ENCODE data around the gene VDR.

Gene VDR

GRCh38 chr12:47878293-47878917 lies 26.4 kb downstream of the VDR start:
- H3K27ac ChIP-seq = no peak overlapping the region

GRCh38 chr12:47877081-47877480 lies 27.7 kb downstream of the VDR start:
- peak overlapping the region in 1 of 21 experiments; percentile 50 for H3K27ac ChIP-seq

More at GRCh38 chr12:47878293-47878917, 26.4 kb downstream of the VDR start:
- H3K4me3 ChIP-seq = no peak overlapping the region

GRCh38 chr12:47876440-47876960 lies 28.3 kb downstream of the VDR start:
- no peak overlapping the region for H3K27ac ChIP-seq
- no peak overlapping the region for H3K4me3 ChIP-seq

More at GRCh38 chr12:47877081-47877480, 27.7 kb downstream of the VDR start:
- H3K4me3 ChIP-seq = no peak overlapping the region

GRCh38 chr12:47875746-47876439 lies 28.9 kb downstream of the VDR start:
- H3K4me3 ChIP-seq = no peak overlapping the region
- no peak overlapping the region for H3K27ac ChIP-seq

- Histone ChIP-seq H3K27ac (no peak overlapping the region), H3K4me3 (no peak overlapping the region)
These were observed 30.5 kb downstream of the VDR start for GRCh38 chr12:47874316-47874715.

GRCh38 chr12:47870175-47870781 lies 34.5 kb downstream of the VDR start:
- H3K27ac ChIP-seq = peak overlapping the region in 7 of 21 experiments; percentile 4 to 60 (median 47)

GRCh38 chr12:47868552-47869031 lies 36.2 kb downstream of the VDR start:
- Histone ChIP-seq H3K4me3 (no peak overlapping the region), H3K27ac (peak overlapping the region in 8 of 21 experiments; percentile 2 to 66 (median 46))

More at GRCh38 chr12:47870175-47870781, 34.5 kb downstream of the VDR start:
- no peak overlapping the region for H3K4me3 ChIP-seq

- no peak overlapping the region for H3K4me3 ChIP-seq
- peak overlapping the region in 9 of 21 experiments; percentile 2 to 51 (median 39) for H3K27ac ChIP-seq
These were observed 36.8 kb downstream of the VDR start for GRCh38 chr12:47868041-47868440.

- peak overlapping the region in 7 of 21 experiments; percentile 32 to 51 (median 39) for H3K27ac ChIP-seq
- no peak overlapping the region for H3K4me3 ChIP-seq
These were observed 37.3 kb downstream of the VDR start for GRCh38 chr12:47867495-47867941.

- H3K27ac ChIP-seq = peak overlapping the region in 8 of 21 experiments; percentile 9 to 77 (median 68)
- H3K4me3 ChIP-seq = no peak overlapping the region
These were observed 40.1 kb downstream of the VDR start for GRCh38 chr12:47864646-47865235.

- H3K4me3 ChIP-seq = no peak overlapping the region
- peak overlapping the region in 17 of 21 experiments; percentile 5 to 77 (median 58) for H3K27ac ChIP-seq
These were observed 40.8 kb downstream of the VDR start for GRCh38 chr12:47863985-47864384.

GRCh38 chr12:47863467-47863866 lies 41.3 kb downstream of the VDR start:
- peak overlapping the region in 18 of 21 experiments; percentile 12 to 77 (median 66) for H3K27ac ChIP-seq
- H3K4me3 ChIP-seq = no peak overlapping the region

GRCh38 chr12:47862881-47863280 lies 41.9 kb downstream of the VDR start:
- peak overlapping the region in 17 of 21 experiments; percentile 13 to 77 (median 66) for H3K27ac ChIP-seq

GRCh38 chr12:47862167-47862750 lies 42.5 kb downstream of the VDR start:
- H3K4me3 ChIP-seq = no peak overlapping the region
- peak overlapping the region in 7 of 21 experiments; percentile 47 to 77 (median 67) for H3K27ac ChIP-seq

More at GRCh38 chr12:47862881-47863280, 41.9 kb downstream of the VDR start:
- no peak overlapping the region for H3K4me3 ChIP-seq

- Histone ChIP-seq H3K4me3 (no peak overlapping the region), H3K27ac (peak overlapping the region in 3 of 21 experiments; percentile 12 to 71 (median 39))
These were observed 43.9 kb downstream of the VDR start for GRCh38 chr12:47860873-47861272.

GRCh38 chr12:47860279-47860841 lies 44.4 kb downstream of the VDR start:
- Histone ChIP-seq H3K27ac (peak overlapping the region in 6 of 21 experiments; percentile 8 to 78 (median 36)), H3K4me3 (no peak overlapping the region)

- Histone ChIP-seq H3K27ac (peak overlapping the region in 20 of 21 experiments; percentile 9 to 82 (median 55)), H3K4me3 (no peak overlapping the region)
These were observed 46.1 kb downstream of the VDR start for GRCh38 chr12:47858511-47859266.

Measured in skin epidermis (tissue), 12 donors.